ENCODE measurements around the gene TAGAP. TPM values are rescaled to one million over a fixed set of nuclear protein-coding genes. Genes with fewer than 3 reads are reported as not detected.
"Not testable (repeated sequence)": the region's sequence is repeated elsewhere in the genome, so short reads cannot be mapped to it uniquely, and the experiment has no call there.

The TAGAP gene
- total and polyA plus RNA-seq, 2 donors (not counting 1 experiment from before 2014, with no cell fraction given), result 167 to 242 TPM

DNA sequence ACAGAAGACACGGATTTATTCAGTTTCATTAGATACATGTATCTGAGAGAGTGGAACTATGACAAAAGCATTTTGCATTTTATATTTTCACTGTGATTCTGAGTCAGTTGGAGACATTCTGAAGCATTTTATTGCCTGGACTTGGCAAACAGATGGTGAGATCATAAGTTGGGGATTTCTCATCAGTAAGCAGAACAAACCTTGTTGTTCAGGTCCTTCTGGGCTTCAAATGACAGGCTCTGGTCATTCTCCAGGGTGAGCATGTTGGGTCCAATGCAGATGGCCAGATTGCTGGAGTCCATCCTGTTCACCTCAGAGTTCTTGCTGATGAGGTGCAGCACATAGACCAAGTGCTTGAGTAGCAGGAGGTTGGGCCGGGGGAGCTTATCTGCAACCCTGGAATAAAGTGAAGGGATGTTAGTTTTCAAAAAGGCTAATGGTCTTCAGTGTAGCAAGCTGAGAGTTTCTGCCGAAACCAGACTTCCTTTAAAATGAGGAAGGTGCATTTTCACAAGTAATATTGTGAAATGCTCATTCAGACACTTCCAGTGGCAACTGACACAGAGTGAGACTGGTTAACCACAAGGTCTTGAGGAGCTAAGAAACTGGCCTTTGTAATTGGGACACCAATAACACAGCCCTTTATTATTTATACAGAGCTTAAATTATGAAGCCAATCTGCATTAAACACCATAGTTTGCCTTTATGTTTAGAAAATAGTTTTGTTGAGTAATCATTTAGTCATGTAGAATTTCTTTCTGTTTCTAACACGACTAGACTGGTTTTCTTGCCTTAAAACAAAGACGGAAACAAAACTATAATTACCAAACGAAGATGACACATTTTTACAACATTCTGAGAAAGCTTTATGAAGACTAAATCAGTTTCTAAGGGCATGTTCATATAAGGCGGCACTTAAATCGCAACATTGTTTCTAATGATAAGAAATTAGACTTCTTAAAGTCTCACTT lies 5.6 kb downstream of the TAGAP start:
- H3K4me1 ChIP-seq (ENCODE audit: control insufficient read depth in 2 of 2, insufficient read depth in 2 of 2, low read length in 2 of 2), result peaks cover 53 to 74% of the 10 kb centered on the region in 2 donors
- DNase-seq, result peak; percentile 84
- H3K4me2 ChIP-seq (replicated peaks; ENCODE audit: low read depth, low read length, poor library complexity, severe bottlenecking), result peak overlapping the region; percentile 86
- intact Hi-C loops (cut with micrococcal nuclease), result no loop called here
- peaks cover 71% of the 10 kb centered on the region for H3K4me1 Mint-ChIP-seq
- TF ChIP-seq, protein P1, sequence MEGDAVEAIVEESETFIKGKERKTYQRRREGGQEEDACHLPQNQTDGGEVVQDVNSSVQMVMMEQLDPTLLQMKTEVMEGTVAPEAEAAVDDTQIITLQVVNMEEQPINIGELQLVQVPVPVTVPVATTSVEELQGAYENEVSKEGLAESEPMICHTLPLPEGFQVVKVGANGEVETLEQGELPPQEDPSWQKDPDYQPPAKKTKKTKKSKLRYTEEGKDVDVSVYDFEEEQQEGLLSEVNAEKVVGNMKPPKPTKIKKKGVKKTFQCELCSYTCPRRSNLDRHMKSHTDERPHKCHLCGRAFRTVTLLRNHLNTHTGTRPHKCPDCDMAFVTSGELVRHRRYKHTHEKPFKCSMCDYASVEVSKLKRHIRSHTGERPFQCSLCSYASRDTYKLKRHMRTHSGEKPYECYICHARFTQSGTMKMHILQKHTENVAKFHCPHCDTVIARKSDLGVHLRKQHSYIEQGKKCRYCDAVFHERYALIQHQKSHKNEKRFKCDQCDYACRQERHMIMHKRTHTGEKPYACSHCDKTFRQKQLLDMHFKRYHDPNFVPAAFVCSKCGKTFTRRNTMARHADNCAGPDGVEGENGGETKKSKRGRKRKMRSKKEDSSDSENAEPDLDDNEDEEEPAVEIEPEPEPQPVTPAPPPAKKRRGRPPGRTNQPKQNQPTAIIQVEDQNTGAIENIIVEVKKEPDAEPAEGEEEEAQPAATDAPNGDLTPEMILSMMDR (IDR thresholded peaks at IDR 0.05), result no peak
- TF ChIP-seq EZH2 (IDR thresholded peaks at IDR 0.05; ENCODE audit: borderline replicate concordance, insufficient read depth, low read depth, low read length, poor library complexity, severe bottlenecking), result no peak
- H3K4me3 Mint-ChIP-seq, result peak overlapping the region; percentile 100
- H3K27ac Mint-ChIP-seq, result peak overlapping the region; percentile 99
- H4K20me1 ChIP-seq (ENCODE audit: control insufficient read depth, insufficient read depth, low read length, poor library complexity, severe bottlenecking), result peaks cover 45% of the 10 kb centered on the region
- ATAC-seq (ENCODE audit: low read depth), result peak; percentile 56
- H2AFZ ChIP-seq (ENCODE audit: insufficient read depth, low read depth, low read length, poor library complexity, severe bottlenecking), result no peak overlapping the region
- H3K27me3 ChIP-seq (replicated peaks in 1 of 4; ENCODE audit: control extremely low read depth in 1 of 4, control insufficient read depth in 3 of 4, insufficient read depth in 4 of 4, low read length in 3 of 4), result no peaks in the 10 kb centered on the region
- H3K9ac ChIP-seq (ENCODE audit: low read length), result peak overlapping the region; percentile 94
- peaks cover 14 to 97% of the 10 kb centered on the region in 2 experiments for H3K36me3 ChIP-seq (replicated peaks in 1 of 2; ENCODE audit: control extremely low read depth in 1 of 2, control insufficient read depth in 1 of 2, extremely low read depth in 1 of 2, insufficient read depth in 2 of 2, low read length in 1 of 2)
- H3K4me3 ChIP-seq (ENCODE audit: control extremely low read depth in 1 of 5, extremely low read depth in 1 of 5, insufficient read depth in 1 of 5, low read depth in 2 of 5, low read length in 4 of 5), result peak overlapping the region; percentile 21 to 51 (median 39)
- H3K27ac ChIP-seq (ENCODE audit: low read length in 2 of 2), result peak overlapping the region; percentile 98 to 99
- H3K9me3 ChIP-seq (ENCODE audit: control extremely low read depth in 1 of 3, control insufficient read depth in 2 of 3, insufficient read depth in 1 of 3, low read length in 2 of 3), result no peaks in the 10 kb centered on the region
- ChIA-PET CTCF (interaction anchor here (0.6 to 14.6 kb wide), 25 partner anchors 8 to 231 kb away, joined by 3 to 497 read pairs (median 3); no protein-coding TSS in a partner anchor), POLR2A (interaction anchor here (0.5 to 1.6 kb wide), 13 partner anchors 24 to 751 kb away, joined by 3 to 14 read pairs (median 6); no protein-coding TSS in a partner anchor)
- H3K27me3 Mint-ChIP-seq, result no peaks in the 10 kb centered on the region
- WGBS (ENCODE audit: insufficient coverage), result 0% methylated on average over 1 of the region's 8 CpGs
- H3K79me2 ChIP-seq (ENCODE audit: control insufficient read depth, insufficient read depth, low read length), result peaks cover 48% of the 10 kb centered on the region
- H3K9me3 Mint-ChIP-seq (ENCODE audit: insufficient read depth), result no peaks in the 10 kb centered on the region

DNA sequence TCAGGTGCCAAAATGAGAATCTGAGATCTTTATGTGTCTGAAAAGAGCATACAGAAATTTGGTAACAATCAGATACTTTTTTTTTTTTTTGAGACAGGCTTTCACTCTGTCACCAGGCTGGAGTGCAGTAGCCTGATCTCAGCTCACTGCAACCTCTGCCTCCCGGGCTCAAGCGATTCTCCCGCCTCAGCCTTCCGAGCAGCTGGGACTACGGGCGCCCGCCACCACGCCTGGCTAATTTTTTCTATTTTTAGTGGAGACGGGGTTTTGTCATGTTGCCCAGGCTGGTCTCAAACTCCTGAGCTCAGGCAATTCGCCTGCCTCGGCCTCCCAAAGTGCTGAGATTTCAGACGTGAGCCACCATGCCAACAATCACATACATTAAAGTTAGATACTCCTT lies 6.5 kb downstream of the TAGAP start:
- H3K9me3 Mint-ChIP-seq (ENCODE audit: insufficient read depth); DNase-seq; H2AFZ ChIP-seq (ENCODE audit: insufficient read depth, low read depth, low read length, poor library complexity, severe bottlenecking); H3K9ac ChIP-seq (ENCODE audit: low read length); H3K27me3 Mint-ChIP-seq; ATAC-seq (ENCODE audit: low read depth); intact Hi-C loops (cut with micrococcal nuclease); H3K27me3 ChIP-seq (replicated peaks in 1 of 4; ENCODE audit: control extremely low read depth in 1 of 4, control insufficient read depth in 3 of 4, insufficient read depth in 4 of 4, low read length in 3 of 4); H3K4me3 Mint-ChIP-seq; H3K9me3 ChIP-seq (ENCODE audit: control extremely low read depth in 1 of 3, control insufficient read depth in 2 of 3, insufficient read depth in 1 of 3, low read length in 2 of 3): not testable (repeated sequence)
- WGBS (ENCODE audit: insufficient coverage), result 4% methylated on average over 8 of the region's 12 CpGs
- Histone ChIP-seq H3K79me2 (ENCODE audit: control insufficient read depth, insufficient read depth, low read length) (peaks cover 39% of the 10 kb centered on the region), H3K4me2 (replicated peaks; ENCODE audit: low read depth, low read length, poor library complexity, severe bottlenecking) (peak overlapping the region; percentile 86), H3K36me3 (replicated peaks in 1 of 2; ENCODE audit: control extremely low read depth in 1 of 2, control insufficient read depth in 1 of 2, extremely low read depth in 1 of 2, insufficient read depth in 2 of 2, low read length in 1 of 2) (peaks cover 14 to 88% of the 10 kb centered on the region in 2 experiments), H3K4me1 (ENCODE audit: control insufficient read depth in 2 of 2, insufficient read depth in 2 of 2, low read length in 2 of 2) (peaks cover 53 to 78% of the 10 kb centered on the region in 2 donors), H4K20me1 (ENCODE audit: control insufficient read depth, insufficient read depth, low read length, poor library complexity, severe bottlenecking) (peaks cover 45% of the 10 kb centered on the region), H3K4me3 (ENCODE audit: control extremely low read depth in 1 of 5, extremely low read depth in 1 of 5, insufficient read depth in 1 of 5, low read depth in 2 of 5, low read length in 4 of 5) (peak overlapping the region in 2 of 5 experiments; percentile 25 to 51), H3K27ac (ENCODE audit: low read length in 2 of 2) (peak overlapping the region; percentile 98 to 99)
- ChIA-PET CTCF (interaction anchor here (0.7 to 14.6 kb wide), 6 partner anchors 9 to 326 kb away, joined by 3 to 497 read pairs (median 86); no protein-coding TSS in a partner anchor), POLR2A (interaction anchor here (0.6 to 1.0 kb wide), 3 partner anchors 25 to 750 kb away, joined by 5 to 7 read pairs (median 5); no protein-coding TSS in a partner anchor)
- H3K4me1 Mint-ChIP-seq, result peaks cover 74% of the 10 kb centered on the region
- H3K27ac Mint-ChIP-seq, result peak overlapping the region; percentile 83
